ENCODE data around the gene CAMK1D. TPM values are rescaled to one million over a fixed set of nuclear protein-coding genes. Genes with fewer than 3 reads are reported as not detected.

The CAMK1D gene
- total and polyA plus RNA-seq, 2 of the 8 experiments (the other 6 are each of a cell fraction or from before 2014, with no cell fraction given), result 3.5 to 10.6 TPM

GRCh38 chr10:12819071-12819470, 469.7 kb downstream of the CAMK1D start:
- Histone ChIP-seq H3K79me2 (ENCODE audit: control insufficient read depth in 1 of 2, insufficient read depth in 2 of 2, low read length in 2 of 2) (no peaks in the 10 kb centered on the region), H3K79me1 (ENCODE audit: low read depth, low read length) (no peaks in the 10 kb centered on the region), H3K27ac (ENCODE audit: low read depth, low read length) (no peak overlapping the region), H3K4ac (replicated peaks; ENCODE audit: insufficient read length, low read depth, low read length) (no peak overlapping the region), H2BK120ac (replicated peaks; ENCODE audit: low read depth, low read length) (no peak overlapping the region), H4K91ac (replicated peaks; ENCODE audit: insufficient read length, low read length) (peak overlapping the region; percentile 25), H3K4me1 (replicated peaks in 1 of 4; ENCODE audit: control insufficient read depth in 3 of 4, insufficient read depth in 4 of 4, low read length in 3 of 4) (peaks cover 0 to 6% (median 2%) of the 10 kb centered on the region in 4 experiments; a peak in 2 of 7 replicates), H3K36me3 (ENCODE audit: control insufficient read depth in 2 of 4, insufficient read depth in 4 of 4, low read length in 3 of 4) (no peaks in the 10 kb centered on the region), H2BK20ac (ENCODE audit: low read length) (no peak overlapping the region), H4K20me1 (replicated peaks in 1 of 2; ENCODE audit: control insufficient read depth in 1 of 2, insufficient read depth in 2 of 2, low read length in 2 of 2) (no peaks in the 10 kb centered on the region), H2AK5ac (ENCODE audit: low read depth, low read length) (no peak overlapping the region), H2AFZ (ENCODE audit: low read length) (no peak overlapping the region), H3K56ac (replicated peaks; ENCODE audit: insufficient read length, low read depth, low read length) (no peak overlapping the region), H4K5ac (ENCODE audit: insufficient read length, low read depth, low read length) (no peak overlapping the region), H2BK5ac (ENCODE audit: low read depth, low read length) (no peak overlapping the region; the same call in 1 of the 2 replicates), H3K14ac (ENCODE audit: insufficient read length) (no peak overlapping the region), H3K9ac (replicated peaks in 1 of 4; ENCODE audit: extremely low read depth in 1 of 4, low read depth in 3 of 4, low read length in 3 of 4) (no peak overlapping the region), H4K8ac (ENCODE audit: extremely low read depth, insufficient read depth, low read length) (0 out of 2 replicates have a peak overlapping the region, but pooled peaks have one; percentile 52), H3K9me3 (ENCODE audit: insufficient read depth in 2 of 2, low read depth in 1 of 2, low read length in 1 of 2) (no peaks in the 10 kb centered on the region; a peak in 1 of 4 replicates), H2BK12ac (ENCODE audit: low read depth, low read length) (0 out of 2 replicates have a peak overlapping the region, but pooled peaks have one; percentile 39), H3K18ac (ENCODE audit: extremely low read depth, low read length) (no peak overlapping the region), H3K23me2 (ENCODE audit: low read depth, low read length) (no peaks in the 10 kb centered on the region), H2BK15ac (ENCODE audit: low read length) (no peak overlapping the region), H3K4me2 (ENCODE audit: insufficient read depth in 1 of 2, low read depth in 2 of 2, low read length in 2 of 2) (no peak overlapping the region; a peak in 1 of 4 replicates), H3K4me3 (ENCODE audit: extremely low read depth in 1 of 4, insufficient read depth in 2 of 4, low read depth in 3 of 4, low read length in 4 of 4) (no peak overlapping the region), H3K23ac (ENCODE audit: insufficient read length) (no peak overlapping the region), H3K27me3 (replicated peaks in 1 of 4; ENCODE audit: control insufficient read depth in 3 of 4, extremely low read depth in 1 of 4, insufficient read depth in 3 of 4, low read length in 3 of 4) (no peaks in the 10 kb centered on the region)
- CTCF ChIA-PET (ENCODE audit: partially characterized antibody), result interaction anchor here (0.8 to 1.4 kb wide), 3 partner anchors 9 to 37 kb away, joined by 3 to 5 read pairs (median 4); no protein-coding TSS in a partner anchor
- DNase-seq (ENCODE audit: low read depth in 1 of 2, low spot score in 2 of 2) (no peak), FAIRE-seq (no peak)
- WGBS, 2 experiments (ENCODE audit: extremely low coverage in 1 of 2, insufficient coverage in 1 of 2, insufficient read length in 1 of 2, insufficient replicate concordance in 2 of 2, low coverage in 1 of 2, low lambda C conversion rate in 2 of 2, missing lambda C conversion rate in 1 of 2), result 78% methylated on average over 7 of the region's 7 CpGs; no CpG with 5 or more reads in 1 of the 2 experiments
- POLR2A ChIA-PET (ENCODE audit: partially characterized antibody), result no interaction called here
- TF ChIP-seq SUZ12 (IDR thresholded peaks at IDR 0.05; ENCODE audit: low read length) (no peak), TEAD4 (IDR thresholded peaks at IDR 0.05; ENCODE audit: low read depth, low read length) (no peak)

Data from H1 (cell line).